OCI-LY1 (cell line): Measurements from ENCODE around the gene DENND11.
A peak's percentile ranks its signal among the peaks of the same experiment; 100 is the strongest.

Source experiments
- H2AFZ ChIP-seq: fragments of 200-600 bp; sonication (generic), shearing (Covaris generic); 2 replicates; pipeline ENCODE4 v1.6.0; 2014; ENCODE audit warnings: antibody characterized with exemption, mild to moderate bottlenecking, low read length
- H3F3A ChIP-seq: fragments of 200-600 bp; sonication (generic), shearing (Covaris generic); 2 replicates; pipeline ENCODE4 v1.6.0; 2014; ENCODE audit warnings: mild to moderate bottlenecking, antibody characterized with exemption, low read length, moderate library complexity; ENCODE audit not compliant: insufficient read depth
- H3K27ac ChIP-seq: fragments of 200-600 bp; sonication (generic); 2 replicates; pipeline ENCODE4 v1.5.1; 2014; ENCODE audit warnings: low read length, mixed run types, mild to moderate bottlenecking, low read depth; ENCODE audit not compliant: poor library complexity, severe bottlenecking
- H3K27me3 ChIP-seq: fragments of 200-600 bp; sonication (generic); 2 replicates; pipeline ENCODE4 v1.6.0; 2014; ENCODE audit warnings: antibody characterized with exemption, mild to moderate bottlenecking, low read length, moderate library complexity; ENCODE audit not compliant: insufficient read depth
- H3K36me3 ChIP-seq: fragments of 200-600 bp; sonication (generic); 2 replicates; pipeline ENCODE4 v1.6.1; 2014; ENCODE audit warnings: mild to moderate bottlenecking, antibody characterized with exemption, low read length, moderate library complexity, mixed read lengths; ENCODE audit not compliant: insufficient read depth
- H3K4me1 ChIP-seq: fragments of 200-600 bp; sonication (generic); 2 replicates; pipeline ENCODE4 v1.5.1; 2014; ENCODE audit warnings: mild to moderate bottlenecking, low read length, moderate library complexity; ENCODE audit not compliant: insufficient read depth, severe bottlenecking
- H3K4me2 ChIP-seq: fragments of 200-600 bp; sonication (generic), shearing (Covaris generic); 2 replicates; pipeline ENCODE4 v1.6.1; 2014; ENCODE audit warnings: low read length
- H3K4me3 ChIP-seq: fragments of 200-600 bp; sonication (generic); 2 replicates; pipeline ENCODE4 v1.5.1; 2014; ENCODE audit warnings: low read length, low read depth, mild to moderate bottlenecking, mixed read lengths; ENCODE audit not compliant: poor library complexity, severe bottlenecking
- H3K79me2 ChIP-seq: fragments of 200-600 bp; shearing (Covaris generic); 2 replicates; pipeline ENCODE4 v1.6.1; 2016; ENCODE audit warnings: mixed run types, low read length, mixed read lengths; ENCODE audit not compliant: insufficient read depth
- H3K9ac ChIP-seq: fragments of 200-600 bp; sonication (generic), shearing (Covaris generic); 2 replicates; pipeline ENCODE4 v1.6.1; 2014; ENCODE audit warnings: mild to moderate bottlenecking, low read length, mixed read lengths
- H3K9me2 ChIP-seq: fragments of 200-600 bp; sonication (generic), shearing (Covaris generic); 2 replicates; pipeline ENCODE4 v1.6.1; 2014; ENCODE audit warnings: low read depth, mild to moderate bottlenecking, low read length, mixed read lengths
- H3K9me3 ChIP-seq: fragments of 200-600 bp; shearing (Covaris generic); 2 replicates; pipeline ENCODE4 v1.6.1; 2014; ENCODE audit warnings: low read length, mixed read lengths
- H4K20me1 ChIP-seq: fragments of 200-600 bp; sonication (generic), shearing (Covaris generic); 2 replicates; pipeline ENCODE4 v1.6.0; 2016; ENCODE audit warnings: mild to moderate bottlenecking, low read length; ENCODE audit not compliant: insufficient read depth
- CTCF ChIP-seq: fragments of 200-600 bp; sonication (generic), shearing (Covaris generic); IDR thresholded peaks from 2 replicates; pipeline ENCODE4 v1.5.1; 2017; ENCODE audit warnings: mild to moderate bottlenecking, antibody characterized with exemption, low read length, moderate library complexity, mixed read lengths
- EZH2 ChIP-seq: fragments of 200-600 bp; sonication (generic), shearing (Covaris generic); IDR thresholded peaks from 2 replicates; pipeline ENCODE4 v1.8.0; 2017; ENCODE audit warnings: borderline replicate concordance, mixed run types, mild to moderate bottlenecking, antibody characterized with exemption, low read length, moderate library complexity, mixed read lengths

Gene DENND11

GRCh38 chr7:141654551-141654950 lies 47.4 kb downstream of the DENND11 start:
- H3K9me3 ChIP-seq: no peaks in the 10 kb centered on the region
- H3K4me3 ChIP-seq: no peak overlapping the region
- H3K36me3 ChIP-seq: peaks cover 17% of the 10 kb centered on the region; the same call in 1 of the 2 replicates
- H3K9ac ChIP-seq: no peak overlapping the region
- no peaks in the 10 kb centered on the region for H3F3A ChIP-seq
- H3K27me3 ChIP-seq: no peaks in the 10 kb centered on the region
- no peak overlapping the region for H3K27ac ChIP-seq
- TF ChIP-seq EZH2 (no peak), CTCF (peak; percentile 90)
- H4K20me1 ChIP-seq: no peaks in the 10 kb centered on the region
- peaks cover 3% of the 10 kb centered on the region for H3K4me1 ChIP-seq
- no peaks in the 10 kb centered on the region for H3K9me2 ChIP-seq
- H2AFZ ChIP-seq: no peak overlapping the region
- H3K4me2 ChIP-seq: no peak overlapping the region
- H3K79me2 ChIP-seq: no peaks in the 10 kb centered on the region

- H3K9me3 ChIP-seq: no peaks in the 10 kb centered on the region
- no peak overlapping the region for H3K4me3 ChIP-seq
- no peak overlapping the region for H2AFZ ChIP-seq
- no peaks in the 10 kb centered on the region for H3K9me2 ChIP-seq
- no peak overlapping the region for H3K4me2 ChIP-seq
- H3K27me3 ChIP-seq: no peaks in the 10 kb centered on the region
- H3F3A ChIP-seq: no peaks in the 10 kb centered on the region
- H3K36me3 ChIP-seq: peaks cover 17% of the 10 kb centered on the region; the same call in 1 of the 2 replicates
- no peak overlapping the region for H3K27ac ChIP-seq
- peak; percentile 7; the same call in 1 of the 2 replicates for TF ChIP-seq CTCF
- no peak for TF ChIP-seq EZH2
- no peak overlapping the region for H3K9ac ChIP-seq
- no peaks in the 10 kb centered on the region for H4K20me1 ChIP-seq
- peaks cover 18% of the 10 kb centered on the region for H3K4me1 ChIP-seq
- no peaks in the 10 kb centered on the region for H3K79me2 ChIP-seq
Measured at GRCh38 chr7:141652691-141653090, 49.3 kb downstream of the DENND11 start.
